BLaER1 treated with 17β-estradiol and CSF1 and Interleukin-3, amounts not matched to agents 10 nM and 100 nM (cell line): ENCODE data around the gene RNU2-63P.
"Not testable (repeated sequence)": the region's sequence is repeated elsewhere in the genome, so short reads cannot be mapped to it uniquely, and the experiment has no call there.

Source experiments
- H3K27ac ChIP-seq, 11 experiments: shearing (Covaris generic); formaldehyde crosslinking; 2 replicates each; pipeline ENCODE4 v1.8.1; 2022
- H3K27me3 ChIP-seq, 11 experiments: shearing (Covaris generic); formaldehyde crosslinking; 2 replicates each; pipeline ENCODE4 v1.8.1; 2022
- H3K36me3 ChIP-seq, 11 experiments: shearing (Covaris generic); formaldehyde crosslinking; 2 replicates each; pipeline ENCODE4 v1.8.1; 2022
- H3K4me1 ChIP-seq, 10 experiments: shearing (Covaris generic); formaldehyde crosslinking; 2 replicates each; pipeline ENCODE4 v1.8.1; 2022
- H3K4me2 ChIP-seq, 11 experiments: shearing (Covaris generic); formaldehyde crosslinking; 2 replicates each; pipeline ENCODE4 v1.8.1; 2022
- H3K4me3 ChIP-seq, 10 experiments: shearing (Covaris generic); formaldehyde crosslinking; 2 replicates each; pipeline ENCODE4 v1.8.1; 2022
- H3K9ac ChIP-seq, 11 experiments: shearing (Covaris generic); formaldehyde crosslinking; 2 replicates each; pipeline ENCODE4 v1.8.1; 2022
- H3K9me3 ChIP-seq, 11 experiments: shearing (Covaris generic); formaldehyde crosslinking; replicated peaks in 1 of 11; 2 replicates each; pipeline ENCODE4 v1.8.1; 2022
- H4K20me1 ChIP-seq, 11 experiments: shearing (Covaris generic); formaldehyde crosslinking; 2 replicates each; pipeline ENCODE4 v1.8.1; 2022
- Cebpa-rat ChIP-seq, 11 experiments: shearing (Covaris generic); IDR thresholded peaks; 2 replicates each; pipeline ENCODE4 v1.8.1; 2022

Gene RNU2-63P

GRCh38 chr2:88019985-88020384, 3.6 kb upstream of the RNU2-63P start:
- no peak overlapping the region for H3K4me3 ChIP-seq
- no peaks in the 10 kb centered on the region for H3K27me3 ChIP-seq
- no peak overlapping the region for H3K4me2 ChIP-seq
- no peaks in the 10 kb centered on the region; a peak in 1 of 22 replicates for H4K20me1 ChIP-seq
- H3K4me1 ChIP-seq, result peaks cover 0 to 7% (median 6%) of the 10 kb centered on the region in 10 experiments; a peak in 13 of 20 replicates
- H3K9ac ChIP-seq, result no peak overlapping the region
- H3K9me3 ChIP-seq, result peaks cover 12 to 19% (median 16%) of the 10 kb centered on the region in 11 experiments
- H3K27ac ChIP-seq, result no peak overlapping the region
- H3K36me3 ChIP-seq, result peaks cover 0 to 11% (median 0%) of the 10 kb centered on the region in 11 experiments; a peak in 2 of 22 replicates
- no peak for TF ChIP-seq Cebpa-rat (IDR thresholded peaks at IDR 0.05)

GRCh38 chr2:88018909-88019308, 2.6 kb upstream of the RNU2-63P start:
- Histone ChIP-seq H3K9ac (no peak overlapping the region), H3K36me3 (0 out of 22 replicates have a peak, but pooled peaks cover 0 to 3% (median 0%) of the 10 kb centered on the region in 11 experiments), H3K27me3 (no peaks in the 10 kb centered on the region), H3K9me3 (peaks cover 12 to 19% (median 16%) of the 10 kb centered on the region in 11 experiments), H3K27ac (no peak overlapping the region), H3K4me1 (peaks cover 0 to 7% (median 6%) of the 10 kb centered on the region in 10 experiments; a peak in 13 of 20 replicates), H3K4me2 (no peak overlapping the region), H3K4me3 (no peak overlapping the region), H4K20me1 (no peaks in the 10 kb centered on the region; a peak in 1 of 22 replicates)
- TF ChIP-seq Cebpa-rat (IDR thresholded peaks at IDR 0.05), result no peak

GRCh38 chr2:88018077-88018805, 1.9 kb upstream of the RNU2-63P start:
- H3K27ac ChIP-seq, H3K4me2 ChIP-seq, H3K36me3 ChIP-seq, H3K4me3 ChIP-seq, H3K9ac ChIP-seq, H3K4me1 ChIP-seq, H3K27me3 ChIP-seq, H4K20me1 ChIP-seq: not testable (repeated sequence)
- H3K9me3 ChIP-seq, result peaks cover 12 to 19% (median 16%) of the 10 kb centered on the region in 11 experiments

- H3K4me3 ChIP-seq, H3K27me3 ChIP-seq, H3K27ac ChIP-seq, H3K4me1 ChIP-seq, H3K9ac ChIP-seq, H3K36me3 ChIP-seq, H4K20me1 ChIP-seq: not testable (repeated sequence)
- Histone ChIP-seq H3K9me3 (peaks cover 12 to 19% (median 16%) of the 10 kb centered on the region in 11 experiments), H3K4me2 (peak overlapping the region; percentile 77 to 95 (median 87); a peak in 16 of 22 replicates)
These were observed 1.4 kb upstream of the RNU2-63P start for GRCh38 chr2:88017780-88018038.

GRCh38 chr2:88016960-88017779, 823 bp upstream of the RNU2-63P start:
- Histone ChIP-seq H3K9ac (peak overlapping the region; percentile 70 to 91 (median 85)), H3K27ac (peak overlapping the region in 10 of 11 experiments; percentile 61 to 91 (median 88); a peak in 18 of 22 replicates), H3K4me3 (peak overlapping the region; percentile 50 to 75 (median 67))

GRCh38 chr2:88011011-88011410, 5.3 kb downstream of the RNU2-63P start:
- TF ChIP-seq Cebpa-rat (IDR thresholded peaks at IDR 0.05), result no peak
- H3K9me3 ChIP-seq, result no peaks in the 10 kb centered on the region

More at GRCh38 chr2:88016960-88017779, 823 bp upstream of the RNU2-63P start:
- Histone ChIP-seq H3K4me1 (peaks cover 0 to 7% (median 6%) of the 10 kb centered on the region in 10 experiments; a peak in 13 of 20 replicates), H3K36me3 (0 out of 22 replicates have a peak, but pooled peaks cover 0 to 3% (median 0%) of the 10 kb centered on the region in 11 experiments), H4K20me1 (no peaks in the 10 kb centered on the region; a peak in 1 of 22 replicates), H3K9me3 (peaks cover 12 to 19% (median 16%) of the 10 kb centered on the region in 11 experiments), H3K27me3 (no peaks in the 10 kb centered on the region), H3K4me2 (peak overlapping the region; percentile 77 to 95 (median 87))
- no peak for TF ChIP-seq Cebpa-rat (IDR thresholded peaks at IDR 0.05)

GRCh38 chr2:88010136-88010535, 6.2 kb downstream of the RNU2-63P start:
- H3K9me3 ChIP-seq, result no peaks in the 10 kb centered on the region
- no peak overlapping the region for H3K4me2 ChIP-seq
- H3K27me3 ChIP-seq, result no peaks in the 10 kb centered on the region
- H3K4me1 ChIP-seq, result no peaks in the 10 kb centered on the region
- H3K9ac ChIP-seq, result no peak overlapping the region
- no peak overlapping the region for H3K4me3 ChIP-seq
- H3K36me3 ChIP-seq, result no peaks in the 10 kb centered on the region
- no peak overlapping the region for H3K27ac ChIP-seq
- H4K20me1 ChIP-seq, result no peaks in the 10 kb centered on the region
- TF ChIP-seq Cebpa-rat (IDR thresholded peaks at IDR 0.05), result no peak

More at GRCh38 chr2:88011011-88011410, 5.3 kb downstream of the RNU2-63P start:
- Histone ChIP-seq H3K36me3 (no peaks in the 10 kb centered on the region), H3K4me2 (no peak overlapping the region), H3K9ac (no peak overlapping the region), H3K27me3 (no peaks in the 10 kb centered on the region), H3K4me1 (no peaks in the 10 kb centered on the region), H4K20me1 (no peaks in the 10 kb centered on the region; a peak in 1 of 22 replicates), H3K27ac (no peak overlapping the region), H3K4me3 (no peak overlapping the region)

GRCh38 chr2:88006912-88007439, 9.4 kb downstream of the RNU2-63P start:
- H4K20me1 ChIP-seq, result no peaks in the 10 kb centered on the region
- no peak overlapping the region for H3K4me2 ChIP-seq
- H3K9ac ChIP-seq, result no peak overlapping the region
- no peaks in the 10 kb centered on the region for H3K4me1 ChIP-seq
- no peaks in the 10 kb centered on the region for H3K36me3 ChIP-seq
- H3K9me3 ChIP-seq, result no peaks in the 10 kb centered on the region
- no peak for TF ChIP-seq Cebpa-rat (IDR thresholded peaks at IDR 0.05)
- H3K4me3 ChIP-seq, result no peak overlapping the region
- no peak overlapping the region for H3K27ac ChIP-seq
- H3K27me3 ChIP-seq, result peaks cover 0 to 9% (median 6%) of the 10 kb centered on the region in 11 experiments; a peak in 11 of 22 replicates

- Histone ChIP-seq H3K36me3 (no peaks in the 10 kb centered on the region), H3K9ac (no peak overlapping the region), H3K4me3 (no peak overlapping the region), H3K4me2 (no peak overlapping the region), H4K20me1 (no peaks in the 10 kb centered on the region), H3K9me3 (no peaks in the 10 kb centered on the region), H3K4me1 (no peaks in the 10 kb centered on the region), H3K27ac (no peak overlapping the region), H3K27me3 (peaks cover 0 to 9% (median 6%) of the 10 kb centered on the region in 11 experiments; a peak in 11 of 22 replicates)
- no peak for TF ChIP-seq Cebpa-rat (IDR thresholded peaks at IDR 0.05)
These were observed 10.6 kb downstream of the RNU2-63P start for GRCh38 chr2:88005776-88006175.
